ENCODE results near the gene GPR161. TPM values are rescaled to one million over a fixed set of nuclear protein-coding genes. Genes with fewer than 3 reads are reported as not detected.
"Not testable (repeated sequence)": the region's sequence is repeated elsewhere in the genome, so short reads cannot be mapped to it uniquely, and the experiment has no call there.

Gene GPR161
- total RNA-seq, result 1 to 10 TPM; 1.4 to 3.2 (median 2.3) TPM

DNA sequence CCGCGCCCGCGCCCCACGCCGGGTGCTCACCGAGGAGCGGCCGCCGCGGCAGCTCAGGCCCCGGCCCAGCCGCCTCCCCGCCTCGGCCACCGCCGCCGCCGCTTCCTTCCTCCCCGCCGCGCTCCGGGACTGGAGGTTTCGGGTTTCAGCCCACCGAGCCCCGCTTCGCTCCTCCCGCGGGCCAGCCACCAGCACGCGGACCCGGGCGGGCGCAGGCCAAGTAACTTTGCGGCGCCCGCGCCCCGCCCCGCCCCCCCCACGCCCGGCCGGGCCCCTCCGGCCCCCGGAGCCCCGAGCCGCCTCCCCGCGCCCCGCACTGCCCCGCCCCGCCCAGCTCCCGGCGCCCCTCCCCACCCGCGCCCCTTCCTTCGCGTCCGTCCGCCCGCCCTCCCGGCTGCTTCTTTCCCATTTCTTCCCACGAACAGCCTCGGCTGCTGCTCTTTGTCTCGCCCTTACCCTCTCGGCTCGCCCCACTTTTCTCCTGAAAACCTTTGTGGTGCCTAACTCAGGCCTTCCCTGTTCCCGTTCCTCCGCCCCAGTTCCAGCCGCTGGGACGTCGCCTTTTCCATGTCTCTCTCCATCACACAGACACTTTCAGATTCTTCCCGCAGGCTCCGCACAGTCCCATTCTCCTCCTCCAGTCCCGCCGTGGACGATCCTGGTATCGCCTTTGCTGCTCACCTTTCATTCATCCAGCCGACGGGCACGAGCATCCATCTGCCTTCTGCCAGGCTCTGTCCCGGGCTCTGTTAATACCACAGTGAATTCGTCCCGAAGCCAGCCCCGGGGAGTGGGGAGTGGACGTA, at the start of gene GPR161:
TSS of gene GPR161 (minus strand) at position 222 of the 806 bp plus-strand sequence. CDS start 32,080 bp downstream, outside the sequence.
- H3K27me3 ChIP-seq, result no peaks in the 10 kb centered on the region
- H3K9me3 ChIP-seq, result no peaks in the 10 kb centered on the region
- peak; percentile 38 to 47 for DNase-seq
- H3K4me3 ChIP-seq (replicated peaks in 1 of 3), result peak within 1 kb of the TSS; percentile 48 to 75 (median 62)
- no peaks in the 10 kb centered on the region for H3K36me3 ChIP-seq
- 1% methylated on average over 39 to 48 of the region's 86 CpGs for WGBS, 2 donors
- intact Hi-C loops (cut with DNase I), result no loop called here
- TF ChIP-seq CTCF (IDR thresholded peaks at IDR 0.05) (no peak), POLR2A (IDR thresholded peaks at IDR 0.05) (no peak)
- peak within 1 kb of the TSS; percentile 4 to 81 (median 57) for H3K27ac ChIP-seq
- H3K4me1 ChIP-seq, result peaks cover 8 to 14% of the 10 kb centered on the region in 2 donors

- 98 to 99% methylated on average over 15 of the region's 15 CpGs for WGBS, 2 donors
- H3K27me3 ChIP-seq, DNase-seq: not testable (repeated sequence)
These were observed 44.5 kb upstream of the GPR161 start for GRCh38 chr1:168181063-168181720.

DNA sequence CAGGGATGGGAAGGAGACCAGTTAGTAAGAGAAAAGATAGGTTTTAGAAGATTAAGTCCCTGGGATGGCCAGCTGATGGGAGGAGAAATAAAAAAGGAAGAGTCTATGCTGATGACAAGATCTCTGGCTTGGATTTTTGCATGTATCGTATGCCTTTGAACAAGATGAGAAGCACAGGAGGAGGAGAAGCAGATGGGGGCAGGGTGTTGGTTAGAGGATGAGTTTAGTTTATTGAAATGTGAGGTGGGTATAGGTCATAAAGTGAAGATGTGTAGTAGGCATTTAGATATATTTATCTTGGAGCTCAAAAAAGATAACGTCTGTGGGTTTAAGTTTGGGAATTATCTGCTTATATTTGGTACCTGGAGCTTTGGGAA, 43.4 kb upstream of the GPR161 start:
- WGBS, 2 donors, result 60 to 68% methylated on average over 2 of the region's 2 CpGs
- Histone ChIP-seq H3K9me3 (no peaks in the 10 kb centered on the region), H3K36me3 (no peaks in the 10 kb centered on the region), H3K27ac (no peak overlapping the region), H3K27me3 (no peaks in the 10 kb centered on the region), H3K4me3 (replicated peaks in 1 of 3) (peak overlapping the region in 2 of 3 donors; percentile 69 to 87), H3K4me1 (peaks cover 7 to 10% of the 10 kb centered on the region in 2 donors)
- no peak for TF ChIP-seq CTCF (IDR thresholded peaks at IDR 0.05)
- no peak for TF ChIP-seq POLR2A (IDR thresholded peaks at IDR 0.05)
- intact Hi-C loops (cut with DNase I), result no loop called here
- DNase-seq, result no peak

More at GRCh38 chr1:168181063-168181720, 44.5 kb upstream of the GPR161 start:
- H3K4me3 ChIP-seq (replicated peaks in 1 of 3); intact Hi-C loops (cut with DNase I); H3K36me3 ChIP-seq; H3K9me3 ChIP-seq; H3K4me1 ChIP-seq; H3K27ac ChIP-seq: not testable (repeated sequence)

- peak overlapping the region; percentile 46 to 87 (median 69) for H3K4me3 ChIP-seq (replicated peaks in 1 of 3)
- intact Hi-C loops (cut with DNase I), result no loop called here
- no peak for TF ChIP-seq CTCF (IDR thresholded peaks at IDR 0.05)
- no peak for TF ChIP-seq POLR2A (IDR thresholded peaks at IDR 0.05)
- no peaks in the 10 kb centered on the region for H3K9me3 ChIP-seq
- H3K4me1 ChIP-seq, result peaks cover 7 to 10% of the 10 kb centered on the region in 2 donors
- peak overlapping the region; percentile 77 to 91 (median 86) for H3K27ac ChIP-seq
- DNase-seq, result no peak
- no peaks in the 10 kb centered on the region for H3K36me3 ChIP-seq
- H3K27me3 ChIP-seq, result no peaks in the 10 kb centered on the region
- WGBS, 2 donors, result 7% methylated on average over 20 of the region's 20 CpGs
These were observed 42.9 kb upstream of the GPR161 start for GRCh38 chr1:168179438-168180147.

GRCh38 chr1:168178638-168179437, 42.1 kb upstream of the GPR161 start, which contains the start of gene TIPRL:
TIPRL (plus strand) TSS chr1:168178962; CDS start chr1:168179078, 116 bp downstream.
- WGBS, 2 donors, result 0% methylated on average over 36 to 46 of the region's 56 CpGs
- H3K27me3 ChIP-seq, result no peaks in the 10 kb centered on the region
- H3K27ac ChIP-seq, result peak within 1 kb of the TSS; percentile 77 to 91 (median 86)
- DNase-seq, result peak; percentile 97
- H3K36me3 ChIP-seq, result no peaks in the 10 kb centered on the region
- TF ChIP-seq POLR2A (IDR thresholded peaks at IDR 0.05), result peak; percentile 27 to 84
- TF ChIP-seq CTCF (IDR thresholded peaks at IDR 0.05), result peak; percentile 43 to 68 (median 54)
- no peaks in the 10 kb centered on the region for H3K9me3 ChIP-seq
- intact Hi-C loops (cut with DNase I), result no loop called here
- H3K4me3 ChIP-seq (replicated peaks in 1 of 3), result peak within 1 kb of the TSS; percentile 46 to 87 (median 69)
- H3K4me1 ChIP-seq, result peaks cover 7 to 10% of the 10 kb centered on the region in 2 donors
